Measurements from ENCODE around the gene ZNF143.

DNA sequence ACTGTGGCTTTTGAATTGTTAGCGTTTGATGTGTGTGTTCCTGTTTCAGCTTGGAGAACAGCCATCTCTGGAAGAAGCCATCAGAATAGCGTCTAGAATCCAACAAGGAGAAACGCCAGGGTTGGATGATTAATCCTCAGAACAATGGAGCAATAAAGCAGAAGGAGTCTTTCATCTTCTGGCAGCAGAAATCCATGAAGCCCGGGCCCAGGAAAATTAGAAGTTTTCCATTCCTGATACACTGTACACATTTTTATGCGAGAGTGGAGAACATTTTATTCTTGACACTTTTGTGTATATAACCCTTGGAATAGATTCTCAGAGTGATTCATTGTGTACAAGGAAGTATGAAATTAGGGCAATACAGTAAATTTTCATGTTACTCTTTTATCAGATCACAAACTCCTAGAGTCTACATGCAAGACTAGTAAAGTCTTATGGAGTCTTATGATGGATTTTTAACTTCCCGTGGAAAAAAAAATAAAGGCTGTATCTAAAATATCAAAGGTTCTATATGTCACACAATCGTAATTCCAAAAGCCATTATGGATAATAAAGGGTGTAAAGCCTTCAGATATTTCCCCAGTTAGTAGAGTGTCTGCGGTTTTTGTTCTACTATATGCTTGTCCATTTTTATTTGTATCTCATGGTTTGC lies 66.8 kb downstream of the ZNF143 start:
- TF ChIP-seq CTCF (IDR thresholded peaks at IDR 0.05) (no peak), POLR2A (IDR thresholded peaks at IDR 0.05) (no peak)

Data from uterus (tissue), 2 donors.